ENCODE data around the gene SPI1. TPM values are rescaled to one million over a fixed set of nuclear protein-coding genes. Genes with fewer than 3 reads are reported as not detected.
"Not testable (repeated sequence)": the region's sequence is repeated elsewhere in the genome, so short reads cannot be mapped to it uniquely, and the experiment has no call there.

SPI1 gene
- total RNA-seq, 1 experiment from 2014 or later = not detected

- no peak overlapping the region for H3K4me3 ChIP-seq
- no peaks in the 10 kb centered on the region for H3K27me3 ChIP-seq
- no peaks in the 10 kb centered on the region for H3K36me3 ChIP-seq
- no peaks in the 10 kb centered on the region for H3K9me3 ChIP-seq
- peak; percentile 15 for DNase-seq
Observed at GRCh38 chr11:47340980-47341775, 37.2 kb downstream of the SPI1 start.

GRCh38 chr11:47340010-47340409, 38.3 kb downstream of the SPI1 start:
- Histone ChIP-seq H3K9me3 (no peaks in the 10 kb centered on the region), H3K27me3 (no peaks in the 10 kb centered on the region), H3K4me3 (no peak overlapping the region), H3K36me3 (no peaks in the 10 kb centered on the region)
- no peak for DNase-seq

DNA sequence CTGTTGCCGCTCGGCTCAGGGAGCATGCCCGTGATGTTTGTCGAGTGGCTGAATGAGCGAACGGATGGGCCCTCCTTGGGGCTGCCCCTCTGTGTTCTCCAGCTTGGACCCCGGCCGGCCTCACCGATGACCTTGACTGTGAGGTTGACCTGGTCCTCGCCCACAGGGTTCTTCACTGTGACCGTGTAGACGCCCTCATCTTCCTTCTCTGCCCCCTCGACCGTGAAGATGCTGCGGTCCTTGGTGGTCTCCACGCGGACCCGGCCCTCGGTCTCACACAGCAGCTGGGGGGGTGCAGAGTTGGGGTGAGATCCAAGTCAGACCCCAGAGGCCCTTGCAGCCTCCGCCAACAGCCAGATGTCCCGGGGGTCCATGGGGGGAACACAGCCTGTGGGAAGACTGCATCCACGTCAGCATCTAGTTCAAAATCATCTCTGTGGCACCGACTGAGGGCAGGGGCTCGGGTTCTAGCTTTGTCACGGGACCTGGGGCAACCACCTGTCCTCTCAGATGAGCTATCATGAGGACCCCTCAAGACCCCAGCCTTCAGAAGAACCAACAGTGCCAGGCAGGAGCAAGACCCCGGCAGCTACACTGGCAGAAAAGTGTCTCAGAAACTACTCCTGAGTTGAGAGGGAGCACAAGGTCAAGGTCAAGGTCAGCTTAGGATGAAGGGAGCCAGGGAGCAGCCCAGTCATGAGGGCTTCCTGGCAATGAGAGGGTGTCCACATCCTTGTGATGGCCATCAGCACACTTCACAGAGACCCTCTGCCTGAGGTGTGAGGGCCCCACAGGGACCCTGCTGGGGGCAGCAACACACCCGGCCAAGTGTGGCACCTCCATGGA, 39.7 kb downstream of the SPI1 start:
- Histone ChIP-seq H3K4me3 (no peak overlapping the region), H3K36me3 (no peaks in the 10 kb centered on the region), H3K27me3 (no peaks in the 10 kb centered on the region), H3K9me3 (no peaks in the 10 kb centered on the region)
- no peak for DNase-seq

DNA sequence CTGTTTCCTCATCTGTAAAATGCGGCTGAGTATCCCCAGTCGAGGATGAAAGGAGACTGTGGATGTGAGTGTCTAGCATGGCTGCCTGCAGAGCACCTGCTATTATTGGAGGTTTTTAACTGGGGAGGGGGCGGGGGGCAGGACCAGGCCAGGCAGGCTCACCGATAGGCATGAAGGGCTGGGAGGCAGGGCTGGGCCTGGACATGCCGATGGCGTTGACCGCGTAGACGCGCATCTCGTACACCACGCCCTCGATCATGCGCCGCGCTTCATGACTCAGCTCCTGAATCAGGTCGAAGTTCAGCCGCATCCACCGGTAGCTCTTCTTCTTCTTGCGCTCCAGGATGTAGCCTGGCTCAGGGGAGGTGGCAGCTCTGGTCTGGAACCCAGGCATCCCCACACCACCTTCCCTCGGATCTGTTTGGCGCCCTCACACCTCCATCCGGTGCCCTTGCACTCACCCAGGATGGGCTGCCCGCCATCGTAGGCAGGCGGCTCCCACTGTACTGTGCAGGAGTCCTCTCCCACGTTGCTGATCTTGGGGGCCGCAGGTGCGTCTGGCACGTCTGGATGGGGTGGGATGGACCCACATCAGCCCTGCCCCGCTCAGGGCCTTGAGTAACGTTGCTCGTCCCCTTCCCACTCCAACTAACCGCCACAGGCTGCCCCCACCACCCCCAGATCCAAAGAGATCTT, 41.0 kb downstream of the SPI1 start:
- H3K27me3 ChIP-seq = no peaks in the 10 kb centered on the region
- H3K9me3 ChIP-seq = no peaks in the 10 kb centered on the region
- DNase-seq = no peak
- H3K4me3 ChIP-seq = no peak overlapping the region
- no peaks in the 10 kb centered on the region for H3K36me3 ChIP-seq

- Histone ChIP-seq H3K36me3 (no peaks in the 10 kb centered on the region), H3K27me3 (no peaks in the 10 kb centered on the region), H3K9me3 (no peaks in the 10 kb centered on the region), H3K4me3 (no peak overlapping the region)
- no peak for DNase-seq
Observed at GRCh38 chr11:47336595-47336994, 41.8 kb downstream of the SPI1 start.

- no peak overlapping the region for H3K4me3 ChIP-seq
- H3K27me3 ChIP-seq = no peaks in the 10 kb centered on the region
- no peaks in the 10 kb centered on the region for H3K36me3 ChIP-seq
- H3K9me3 ChIP-seq = no peaks in the 10 kb centered on the region
- DNase-seq = no peak
Observed at GRCh38 chr11:47335733-47336132, 42.6 kb downstream of the SPI1 start.

DNA sequence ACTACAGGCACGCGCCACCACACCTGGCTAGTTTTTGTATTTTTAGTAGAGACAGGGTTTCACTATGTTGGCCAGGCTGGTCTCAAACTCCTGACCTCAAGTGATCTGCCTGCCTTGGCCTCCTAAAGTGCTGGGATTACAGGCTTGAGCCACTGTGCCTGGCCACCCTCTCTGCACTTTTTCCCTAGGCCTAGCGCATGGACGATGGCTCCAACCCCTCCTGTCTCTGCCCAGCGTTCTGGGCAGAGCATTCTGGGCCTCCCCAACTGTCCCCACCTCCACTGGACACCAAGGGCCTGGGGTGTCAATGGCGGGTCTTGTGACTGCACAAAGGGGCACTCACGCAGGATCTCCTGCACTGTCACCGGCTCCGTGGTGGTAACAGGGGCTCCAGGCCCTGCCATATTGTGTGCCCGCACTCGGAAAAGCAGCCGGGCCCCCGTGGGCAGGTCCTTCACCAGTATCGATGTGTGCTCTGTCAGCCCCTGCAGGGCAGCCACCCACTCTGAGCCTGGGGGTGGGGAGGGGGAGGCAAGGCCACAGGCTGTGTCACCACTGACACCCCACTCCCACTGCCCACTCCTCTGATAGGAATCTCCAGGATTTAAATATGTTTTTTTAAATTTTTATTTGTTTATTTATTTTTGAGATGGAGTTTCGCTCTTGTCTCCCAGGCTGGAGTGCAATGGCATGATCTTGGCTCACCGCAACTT, 43.5 kb downstream of the SPI1 start:
- not testable (repeated sequence) for H3K4me3 ChIP-seq, DNase-seq, H3K9me3 ChIP-seq, H3K36me3 ChIP-seq, H3K27me3 ChIP-seq

- Histone ChIP-seq H3K9me3 (no peaks in the 10 kb centered on the region), H3K36me3 (no peaks in the 10 kb centered on the region), H3K27me3 (no peaks in the 10 kb centered on the region), H3K4me3 (no peak overlapping the region)
- DNase-seq = no peak
Observed at GRCh38 chr11:47333886-47334443, 44.4 kb downstream of the SPI1 start.

GRCh38 chr11:47333526-47333845, 44.9 kb downstream of the SPI1 start:
- DNase-seq = no peak
- H3K36me3 ChIP-seq = no peaks in the 10 kb centered on the region
- H3K27me3 ChIP-seq = no peaks in the 10 kb centered on the region

DNA sequence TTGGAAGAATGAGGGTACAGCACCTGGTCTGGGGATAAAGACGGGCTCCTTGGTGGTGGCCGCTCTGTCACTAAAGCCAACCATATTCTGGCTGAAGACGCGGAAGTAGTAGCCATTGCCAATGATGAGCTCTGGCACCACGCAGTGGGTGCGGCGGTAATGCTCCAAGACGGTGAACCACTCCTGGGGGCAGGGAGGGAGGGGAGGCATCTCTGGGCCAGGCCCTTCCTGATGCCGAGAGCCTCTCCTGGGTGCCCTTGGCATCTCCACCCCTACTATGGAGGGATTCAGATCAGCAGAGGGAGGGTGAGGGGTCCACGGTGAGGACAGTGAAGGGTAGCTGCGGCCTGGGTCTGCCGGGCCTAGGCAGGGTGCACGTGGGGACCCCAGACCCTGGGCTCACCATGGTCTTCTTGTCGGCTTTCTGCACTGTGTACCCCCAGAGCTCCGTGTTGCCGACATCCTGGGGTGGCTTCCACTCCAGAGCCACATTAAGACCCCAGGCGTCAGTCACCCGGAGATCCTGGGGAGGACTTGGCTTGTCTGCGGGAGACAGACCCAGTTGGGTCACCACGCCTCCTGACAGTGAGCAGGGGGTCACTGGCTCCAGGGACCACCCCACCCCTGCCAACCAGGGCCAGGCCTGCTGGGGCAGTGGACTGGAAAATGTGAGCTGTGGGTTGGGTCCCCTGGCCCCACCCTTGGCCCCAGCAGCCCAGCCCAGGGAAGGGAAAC, 45.4 kb downstream of the SPI1 start:
- H3K9me3 ChIP-seq = no peaks in the 10 kb centered on the region
- H3K36me3 ChIP-seq = no peaks in the 10 kb centered on the region
- H3K4me3 ChIP-seq = no peak overlapping the region
- no peaks in the 10 kb centered on the region for H3K27me3 ChIP-seq
- no peak for DNase-seq

More at GRCh38 chr11:47333526-47333845, 44.9 kb downstream of the SPI1 start:
- H3K4me3 ChIP-seq = no peak overlapping the region
- no peaks in the 10 kb centered on the region for H3K9me3 ChIP-seq

GRCh38 chr11:47332303-47332711, 46.0 kb downstream of the SPI1 start:
- H3K27me3 ChIP-seq = no peaks in the 10 kb centered on the region
- no peak overlapping the region for H3K4me3 ChIP-seq
- H3K9me3 ChIP-seq = no peaks in the 10 kb centered on the region
- no peaks in the 10 kb centered on the region for H3K36me3 ChIP-seq
- no peak for DNase-seq

DNA sequence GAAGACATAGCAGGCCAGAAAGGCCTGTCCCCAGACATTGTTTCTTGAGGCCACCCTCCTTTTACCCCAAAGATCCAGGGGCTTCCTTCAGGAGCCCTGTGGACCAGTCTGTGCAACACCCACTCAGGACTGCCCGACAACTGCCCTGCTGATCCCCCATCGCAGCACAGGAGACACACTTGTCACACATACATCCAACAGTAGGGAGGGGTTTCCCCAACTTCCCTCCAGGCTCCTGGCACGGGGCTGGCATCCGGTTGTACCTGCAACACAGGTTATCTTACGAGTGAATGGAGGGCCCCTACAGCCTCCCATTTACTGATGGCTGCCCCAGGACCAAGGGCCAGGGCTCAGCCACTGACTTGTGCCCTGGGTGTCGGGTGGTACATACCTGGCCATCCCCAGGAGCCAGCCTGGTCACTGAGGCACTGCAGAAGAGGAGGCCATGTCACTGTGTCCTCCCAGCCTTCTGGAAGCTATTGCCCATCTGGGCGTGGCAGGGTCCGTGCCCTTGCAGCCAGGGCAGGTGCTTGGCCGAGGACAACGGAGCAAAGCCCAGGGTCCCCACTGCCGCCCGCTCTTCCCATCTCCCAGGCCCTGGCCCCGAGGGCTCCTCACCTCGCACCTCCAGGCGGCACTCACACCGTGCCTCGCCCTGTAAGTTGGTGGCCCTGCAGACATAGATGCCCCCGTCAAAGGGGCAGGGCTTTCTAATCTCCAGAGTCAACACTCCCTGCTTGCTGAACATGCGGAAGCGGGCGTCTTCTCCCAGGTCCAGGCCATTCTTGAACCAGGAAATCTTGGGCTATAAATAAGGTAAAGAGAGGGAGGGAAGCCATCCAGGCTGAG, 46.7 kb downstream of the SPI1 start:
- Histone ChIP-seq H3K9me3 (no peaks in the 10 kb centered on the region), H3K4me3 (no peak overlapping the region), H3K36me3 (no peaks in the 10 kb centered on the region), H3K27me3 (no peaks in the 10 kb centered on the region)
- no peak for DNase-seq

GRCh38 chr11:47329987-47330931, 48.1 kb downstream of the SPI1 start:
- no peak overlapping the region for H3K4me3 ChIP-seq
- DNase-seq = no peak
- H3K27me3 ChIP-seq = no peaks in the 10 kb centered on the region
- no peaks in the 10 kb centered on the region for H3K36me3 ChIP-seq
- H3K9me3 ChIP-seq = no peaks in the 10 kb centered on the region

GRCh38 chr11:47329431-47329986, 48.8 kb downstream of the SPI1 start:
- H3K27me3 ChIP-seq = no peaks in the 10 kb centered on the region
- no peaks in the 10 kb centered on the region for H3K9me3 ChIP-seq
- DNase-seq = no peak
- H3K4me3 ChIP-seq = no peak overlapping the region
- no peaks in the 10 kb centered on the region for H3K36me3 ChIP-seq
